ENCODE results near the gene CHST8. TPM values are rescaled to one million over a fixed set of nuclear protein-coding genes. Genes with fewer than 3 reads are reported as not detected.

The CHST8 gene
- polyA plus RNA-seq, 4 donors, result 0.07 to 0.20 (median 0.16) TPM

DNA sequence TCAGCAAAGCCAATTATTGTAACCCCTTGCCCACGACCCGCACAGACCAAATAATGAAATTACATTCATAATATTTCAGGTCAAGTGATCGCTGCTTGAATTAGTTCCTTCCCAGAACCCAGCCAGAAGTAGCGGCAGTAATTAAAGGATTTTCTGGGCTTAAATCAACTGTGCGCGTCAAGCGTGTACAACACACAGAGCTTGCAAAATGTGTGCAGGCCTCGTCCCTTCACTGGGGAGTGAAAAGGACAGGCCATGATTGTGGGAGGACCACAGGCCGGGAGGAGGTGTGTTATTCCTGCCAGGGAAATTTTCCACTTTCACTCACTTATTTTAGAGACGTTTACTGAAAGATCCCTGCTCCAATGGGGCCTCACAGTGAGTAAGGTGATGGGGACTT lies 84.9 kb downstream of the CHST8 start:
- no peak for DNase-seq (ENCODE audit: low read depth in 4 of 4, low spot score in 3 of 4)

DNA sequence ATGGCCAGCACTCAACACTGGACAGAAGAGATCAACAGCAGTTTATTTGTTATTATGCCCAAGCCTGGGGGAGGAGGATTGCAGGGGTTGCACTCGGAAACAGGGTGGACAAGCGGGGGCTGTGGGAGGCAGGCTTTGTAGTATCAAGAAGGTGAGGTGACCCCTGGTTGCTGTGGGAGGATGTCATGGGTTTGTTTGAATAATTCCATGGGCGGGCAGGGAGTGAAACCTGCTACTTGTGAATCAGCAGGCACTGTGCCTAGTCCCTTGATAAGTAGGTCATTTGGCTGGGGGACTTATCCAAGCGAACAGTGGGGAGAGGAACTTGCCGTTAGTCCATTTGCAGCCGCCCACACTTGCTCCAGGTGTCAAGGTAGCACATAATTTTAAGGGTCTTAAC lies 90.5 kb downstream of the CHST8 start:
- DNase-seq (ENCODE audit: low read depth in 4 of 4, low spot score in 3 of 4), result no peak

DNA sequence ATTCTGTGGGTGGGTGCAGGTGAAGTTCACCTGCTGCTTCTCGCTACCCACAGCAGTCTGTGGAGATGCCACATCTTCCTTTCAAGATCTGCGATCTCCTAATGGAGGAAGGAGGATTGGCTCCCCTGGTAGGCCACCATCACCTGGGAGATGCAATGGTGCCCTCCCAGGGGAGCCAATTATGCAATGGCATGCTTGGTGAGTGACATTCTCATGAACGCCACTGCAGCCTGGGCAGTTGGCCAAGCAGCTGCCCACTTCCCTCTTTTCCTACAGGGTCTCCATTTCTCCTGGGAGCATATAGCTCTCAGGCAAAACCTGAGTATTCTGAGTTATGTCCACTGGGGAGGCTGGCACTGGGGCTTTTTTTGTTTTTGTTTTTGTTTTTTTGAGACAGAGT lies 91.4 kb downstream of the CHST8 start:
- DNase-seq (ENCODE audit: low read depth in 4 of 4, low spot score in 3 of 4), result no peak

DNA sequence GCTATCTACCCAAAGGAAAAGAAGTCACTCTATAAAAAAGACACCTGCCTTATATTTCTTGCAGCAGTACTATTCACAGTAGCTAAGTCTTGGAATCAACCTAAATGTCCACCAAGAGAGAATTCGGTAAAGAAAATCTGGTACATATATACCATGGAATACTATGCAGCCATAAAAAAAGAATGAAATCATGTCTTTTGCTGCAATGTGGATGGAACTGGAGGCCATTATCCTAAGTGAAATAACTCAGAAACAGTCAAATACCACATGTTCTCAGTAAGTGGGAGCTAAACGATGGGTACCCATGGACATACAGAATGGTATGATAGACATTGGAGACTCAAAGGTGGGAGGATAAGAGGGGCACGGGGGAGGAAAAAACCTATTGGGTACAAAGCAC lies 92.4 kb downstream of the CHST8 start:
- DNase-seq (ENCODE audit: low read depth in 4 of 4, low spot score in 3 of 4), result no peak

DNA sequence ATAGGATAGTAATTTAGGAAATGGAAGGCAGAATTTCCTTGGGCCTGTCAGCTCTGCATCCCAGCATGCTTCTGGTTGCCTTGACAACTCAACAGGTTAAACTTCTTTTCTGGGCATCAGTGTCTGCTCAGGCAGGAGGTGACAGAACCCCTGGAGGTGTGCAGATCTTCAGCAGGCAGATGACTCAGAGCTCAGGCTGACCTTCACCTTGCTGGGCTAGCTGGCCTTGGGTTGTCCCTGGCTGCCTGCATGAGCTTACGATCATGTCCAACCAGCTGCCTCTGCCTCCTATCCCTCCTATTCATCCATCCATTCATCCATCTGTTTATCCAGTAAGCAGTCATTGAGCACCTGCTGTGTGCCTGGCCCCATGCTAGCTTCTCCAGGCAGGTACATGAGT lies 93.7 kb downstream of the CHST8 start:
- DNase-seq (ENCODE audit: low read depth in 4 of 4, low spot score in 3 of 4), result no peak

DNA sequence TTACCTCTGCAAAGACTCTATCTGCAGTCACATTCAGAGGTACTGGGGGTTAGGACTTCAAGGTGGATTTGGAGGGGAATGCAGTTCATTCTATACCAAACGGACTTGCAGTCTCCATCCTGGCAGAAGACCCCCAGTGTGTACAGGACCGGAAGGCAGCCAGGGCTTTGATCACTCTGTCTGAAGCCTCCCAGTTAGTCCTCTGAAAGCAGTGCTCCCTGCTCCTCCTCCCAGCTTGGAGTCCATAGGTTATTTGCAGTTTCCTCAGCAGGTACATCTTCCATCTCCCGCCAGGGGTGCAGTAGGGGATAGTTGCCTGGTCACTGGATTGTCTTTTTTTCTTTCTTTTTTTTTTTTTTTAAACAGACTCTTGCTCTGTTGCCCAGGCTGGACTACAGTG lies 96.1 kb downstream of the CHST8 start:
- no peak for DNase-seq (ENCODE audit: low read depth in 4 of 4, low spot score in 3 of 4)

DNA sequence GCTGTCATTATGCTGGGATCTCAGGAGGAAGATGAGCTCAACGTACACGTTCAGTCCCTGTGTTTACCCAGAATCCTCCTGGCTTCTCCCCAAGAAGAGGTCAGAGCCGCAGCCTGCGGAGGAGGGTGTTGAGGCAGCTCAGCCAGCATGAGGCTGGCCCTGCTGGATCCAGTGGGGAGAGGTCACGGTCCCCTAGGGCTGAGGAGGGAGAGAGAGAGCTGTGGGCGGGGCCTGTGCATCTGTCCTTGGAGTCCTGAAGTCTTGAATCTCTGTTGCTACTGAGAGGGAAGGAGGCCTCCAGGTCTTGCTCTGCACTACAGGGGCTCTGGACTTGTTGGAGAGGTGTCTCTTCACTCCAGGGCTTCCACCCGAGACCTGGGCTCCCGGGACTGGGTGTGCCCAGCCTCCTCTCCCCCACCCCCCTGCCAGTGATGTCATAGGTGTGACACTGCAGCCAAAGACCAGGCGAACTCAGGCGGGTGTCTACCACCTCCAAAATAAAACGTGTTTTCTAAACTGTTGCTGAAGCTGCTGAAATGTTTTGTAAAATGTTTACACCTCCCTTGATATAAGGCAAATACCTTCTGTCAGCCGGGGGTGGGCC lies 97.0 kb downstream of the CHST8 start:
- DNase-seq (ENCODE audit: low read depth in 4 of 4, low spot score in 3 of 4), result no peak

DNA sequence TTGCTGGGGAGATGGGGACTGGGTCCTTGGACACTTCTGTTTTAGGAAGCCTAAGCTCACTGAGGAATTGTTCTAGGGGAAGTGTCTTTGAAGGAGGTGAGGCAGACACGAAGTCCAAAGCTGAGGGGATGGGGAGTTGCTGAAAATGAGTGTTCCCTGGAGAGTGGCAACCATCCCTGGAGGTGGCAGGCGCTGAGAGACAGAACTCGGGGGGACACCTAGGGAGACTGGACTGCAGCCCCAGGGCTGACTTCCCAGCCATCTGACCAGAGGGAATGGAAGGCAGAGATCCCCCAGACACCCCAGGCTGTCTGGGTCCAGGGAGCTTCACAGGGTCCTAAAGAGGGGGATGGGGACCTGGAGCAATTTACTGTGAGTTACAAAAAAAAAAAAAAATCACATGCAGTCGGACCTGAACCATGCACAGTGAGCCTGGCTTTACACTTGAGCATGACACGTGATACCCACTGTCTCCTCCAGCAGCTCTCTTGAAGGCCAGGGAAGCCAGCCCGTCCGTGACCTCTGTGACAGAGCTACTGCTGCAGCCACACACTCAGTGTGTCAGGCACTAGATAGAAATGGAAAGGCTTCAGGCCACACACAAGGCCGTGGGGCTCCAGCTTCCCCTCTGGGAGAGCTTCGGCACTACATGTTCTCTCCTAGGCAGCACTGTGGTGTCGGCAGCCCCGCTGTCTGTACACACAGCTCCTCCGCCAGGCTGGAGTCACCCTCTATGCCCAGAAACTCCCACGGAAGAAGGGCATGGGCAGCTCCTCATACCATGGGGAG lies 97.8 kb downstream of the CHST8 start:
- DNase-seq (ENCODE audit: low read depth in 4 of 4, low spot score in 3 of 4), result peak in 1 of 4 donors; percentile 1

DNA sequence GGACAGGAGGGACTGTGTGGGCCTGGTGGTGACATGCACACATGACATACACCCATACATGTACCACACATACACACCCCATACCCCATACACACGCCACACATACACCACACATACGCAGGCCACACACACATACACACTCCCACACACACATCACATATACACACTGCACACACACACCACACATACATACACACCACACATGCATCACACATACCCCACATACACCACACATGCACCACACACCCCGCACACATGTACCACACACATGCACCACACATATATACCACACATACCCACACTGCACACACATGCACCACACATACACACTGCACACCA lies 98.4 kb downstream of the CHST8 start:
- DNase-seq (ENCODE audit: low read depth in 4 of 4, low spot score in 3 of 4), result no peak

DNA sequence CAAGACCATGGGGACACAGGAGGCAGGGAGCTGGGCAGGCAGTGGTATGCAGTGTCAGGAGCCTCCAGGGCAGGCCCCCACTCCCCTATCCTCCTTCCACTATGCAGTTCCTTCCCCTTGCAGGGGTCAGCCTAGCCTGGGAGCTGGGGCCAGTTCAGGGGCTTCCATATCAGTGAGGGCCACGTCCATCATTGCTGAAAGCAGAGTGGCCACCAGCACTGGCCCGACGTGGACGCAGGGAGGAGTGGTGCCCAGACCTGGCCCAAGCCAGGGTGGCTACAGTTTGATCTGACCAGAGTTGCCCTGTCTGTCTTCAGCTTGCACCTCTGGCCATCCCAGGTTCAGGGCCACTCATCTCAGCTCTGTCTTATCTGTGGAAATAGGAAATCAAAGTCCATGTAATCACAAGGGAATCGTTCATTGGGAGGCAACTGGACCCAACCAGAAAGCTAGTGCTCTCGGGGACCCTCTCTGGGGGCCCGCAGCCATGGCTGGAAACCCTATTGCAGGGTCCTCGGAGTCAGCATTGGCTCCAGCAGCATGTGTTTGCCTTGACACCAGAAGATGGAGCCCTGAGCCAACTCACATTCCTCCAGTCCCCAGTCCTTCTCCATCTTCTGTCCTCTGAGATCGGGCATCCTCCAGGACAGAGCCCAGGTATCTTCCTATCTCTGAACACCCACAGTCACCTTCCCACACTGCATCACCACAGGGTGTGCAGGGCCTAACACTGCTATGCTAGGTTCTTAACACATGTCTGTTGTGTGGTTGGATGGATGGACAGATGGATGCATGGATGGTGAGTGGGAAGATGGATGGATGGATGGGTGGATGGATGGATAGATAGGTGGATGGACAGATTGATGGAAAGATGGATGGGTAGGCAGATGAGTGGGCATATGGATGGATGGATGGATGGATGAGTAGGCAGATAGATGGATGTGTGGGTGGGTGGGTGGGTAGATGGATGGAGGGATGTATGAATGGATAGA lies 99.2 kb downstream of the CHST8 start:
- no peak for DNase-seq (ENCODE audit: low read depth in 4 of 4, low spot score in 3 of 4)

DNA sequence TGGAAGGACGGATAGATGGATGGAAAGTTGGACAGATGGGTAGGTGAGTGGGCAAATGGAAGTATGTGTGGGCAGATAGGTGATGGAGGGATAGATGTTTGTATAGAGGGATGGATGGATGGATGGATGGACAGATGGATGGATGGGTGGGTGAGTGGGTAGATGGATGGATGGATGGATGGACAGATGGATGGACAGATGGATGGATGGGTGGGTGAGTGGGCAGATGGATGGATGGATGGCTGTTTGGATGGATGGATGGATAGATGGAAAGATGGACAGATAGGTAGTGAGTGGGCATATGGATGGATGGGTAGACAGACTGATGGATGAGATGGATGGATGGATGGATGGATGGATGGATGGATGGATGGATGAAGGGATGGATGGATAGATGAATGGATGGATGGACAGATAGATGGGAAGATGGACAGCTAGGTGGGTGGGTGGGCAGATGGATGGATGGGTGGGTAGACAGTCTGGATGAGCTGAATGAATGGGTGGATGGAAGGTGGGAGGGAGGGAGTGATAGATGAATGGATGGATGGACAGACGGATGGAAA lies 100.1 kb downstream of the CHST8 start:
- DNase-seq (ENCODE audit: low read depth in 4 of 4, low spot score in 3 of 4), result no peak

DNA sequence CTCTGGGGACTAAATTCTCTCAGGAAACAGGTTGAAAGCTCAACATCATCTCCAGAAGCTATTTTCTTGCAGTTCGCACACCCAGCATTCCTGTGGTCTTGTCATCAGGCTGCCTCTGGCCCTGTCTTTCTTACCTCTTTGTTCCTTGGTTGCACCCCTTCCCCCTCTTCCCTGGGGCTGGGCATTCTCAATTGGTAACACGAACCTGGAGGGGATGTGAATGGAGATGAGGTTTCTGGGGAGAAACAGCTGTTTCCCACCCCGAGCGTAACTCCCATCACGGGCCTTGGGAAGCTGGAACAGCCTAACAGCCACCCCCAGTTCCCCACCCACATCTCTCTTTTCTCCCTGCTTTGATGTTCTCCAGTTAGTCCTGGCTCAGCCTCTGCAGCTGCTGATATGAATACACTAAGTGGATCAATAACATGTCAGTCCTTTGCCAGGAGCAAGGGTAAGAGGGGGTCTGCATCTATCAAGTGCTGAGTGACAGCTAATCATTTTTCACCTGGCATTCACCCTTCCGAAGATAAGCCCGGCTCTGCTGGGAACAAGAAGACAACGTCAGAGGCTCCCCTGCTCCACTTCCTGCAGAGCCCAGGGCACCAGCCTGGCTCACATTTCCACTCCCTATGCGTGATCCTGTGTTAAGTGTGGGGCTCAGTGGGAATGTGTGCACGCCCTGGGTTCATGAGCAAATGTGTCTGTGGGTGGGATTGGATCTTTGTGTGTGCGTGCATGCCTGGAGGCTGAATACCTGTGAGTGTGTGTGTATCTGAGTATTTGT lies 100.9 kb downstream of the CHST8 start:
- DNase-seq (ENCODE audit: low read depth in 4 of 4, low spot score in 3 of 4), result no peak

DNA sequence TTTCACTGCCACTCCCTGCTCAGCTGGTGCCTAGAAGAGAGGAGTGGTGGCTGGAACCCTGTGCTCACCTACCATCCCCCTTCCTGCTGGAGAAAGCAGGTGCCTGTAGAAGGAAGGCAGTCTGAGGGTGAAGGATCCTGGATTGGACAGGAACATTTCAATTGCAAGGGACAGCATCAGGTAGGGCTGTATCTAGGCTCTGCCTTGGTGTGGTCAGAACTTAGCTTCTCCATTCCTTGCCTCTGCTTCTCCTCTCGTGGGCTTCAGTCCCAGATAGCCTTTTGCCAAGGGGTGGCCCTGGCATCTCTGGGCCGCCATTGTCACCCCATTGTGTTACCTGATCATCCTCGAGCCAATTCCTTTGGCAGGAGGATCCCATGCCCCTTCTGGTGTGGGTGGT lies 101.8 kb downstream of the CHST8 start:
- DNase-seq (ENCODE audit: low read depth in 4 of 4, low spot score in 3 of 4), result no peak

DNA sequence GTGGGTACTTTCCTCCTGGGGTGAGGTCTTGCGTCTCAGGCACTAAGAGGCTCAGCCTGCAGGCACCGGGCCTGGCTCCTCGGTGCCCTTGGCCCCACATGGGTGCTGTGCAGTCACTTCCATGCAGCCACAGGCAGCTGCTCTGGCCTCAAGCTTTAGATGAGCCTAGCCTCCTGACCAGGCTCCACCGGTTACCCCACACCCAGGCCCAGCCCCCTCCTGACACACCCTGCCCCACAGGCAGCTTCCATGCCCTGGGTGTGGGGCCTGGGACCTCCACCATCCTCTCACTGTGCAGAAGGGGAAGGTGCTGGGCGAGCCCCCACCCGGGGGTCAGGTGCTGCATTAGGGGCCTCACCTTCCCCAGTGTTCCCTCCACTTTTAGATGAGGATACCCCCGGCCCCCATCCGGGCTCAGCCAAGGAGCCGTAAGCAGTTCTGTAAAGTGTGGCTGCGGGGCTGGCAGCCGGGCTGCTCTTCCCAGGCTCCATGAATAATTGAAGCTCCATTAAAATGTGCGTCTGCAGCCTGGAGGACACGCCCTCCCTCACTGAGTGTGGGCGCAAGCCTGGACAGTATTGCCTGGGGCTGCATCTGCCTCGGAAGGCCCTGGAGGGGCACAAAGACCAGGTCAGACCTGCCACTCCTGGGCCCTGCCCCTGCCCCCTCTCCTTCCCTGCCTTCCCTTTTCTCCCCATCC lies 102.4 kb downstream of the CHST8 start:
- no peak for DNase-seq (ENCODE audit: low read depth in 4 of 4, low spot score in 3 of 4)

DNA sequence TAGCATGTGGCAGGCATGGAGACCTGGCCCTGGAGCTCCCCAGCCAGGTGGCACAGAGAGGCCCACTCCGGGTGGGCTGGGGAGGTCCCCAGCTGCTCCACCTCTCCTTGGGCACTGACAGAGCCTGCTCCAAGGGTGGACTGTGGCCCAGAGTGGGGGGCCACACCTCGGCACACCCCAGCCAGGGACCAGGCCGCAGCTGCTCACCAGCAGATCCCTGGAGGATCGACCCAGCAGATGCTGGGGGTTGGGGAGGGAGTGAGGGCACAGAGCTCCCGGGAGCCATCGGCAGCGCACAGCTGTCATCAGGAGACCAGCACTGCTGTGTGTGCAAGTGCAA lies 102.9 kb downstream of the CHST8 start:
- no peak for DNase-seq (ENCODE audit: low read depth in 4 of 4, low spot score in 3 of 4)

DNA sequence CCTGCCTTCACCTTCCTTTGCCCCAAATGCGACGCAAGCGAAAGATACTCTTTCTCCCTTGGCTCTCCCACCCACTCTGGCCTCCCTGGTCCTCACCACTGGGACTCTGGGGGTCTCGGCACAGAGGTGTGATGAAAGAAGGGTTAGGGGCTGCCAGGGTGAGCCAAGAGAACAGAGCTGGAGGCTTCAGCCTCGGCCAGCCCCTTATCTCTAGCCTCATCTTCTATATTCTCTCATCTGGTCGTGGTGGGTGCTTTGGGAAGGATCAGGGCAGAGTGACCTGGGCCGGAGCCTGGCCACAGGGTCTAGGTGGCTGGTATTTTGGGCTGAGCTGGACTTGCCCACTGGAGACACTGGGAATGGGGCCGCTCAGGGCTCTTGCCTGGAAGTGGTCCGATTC lies 103.8 kb downstream of the CHST8 start:
- no peak for DNase-seq (ENCODE audit: low read depth in 4 of 4, low spot score in 3 of 4)

DNA sequence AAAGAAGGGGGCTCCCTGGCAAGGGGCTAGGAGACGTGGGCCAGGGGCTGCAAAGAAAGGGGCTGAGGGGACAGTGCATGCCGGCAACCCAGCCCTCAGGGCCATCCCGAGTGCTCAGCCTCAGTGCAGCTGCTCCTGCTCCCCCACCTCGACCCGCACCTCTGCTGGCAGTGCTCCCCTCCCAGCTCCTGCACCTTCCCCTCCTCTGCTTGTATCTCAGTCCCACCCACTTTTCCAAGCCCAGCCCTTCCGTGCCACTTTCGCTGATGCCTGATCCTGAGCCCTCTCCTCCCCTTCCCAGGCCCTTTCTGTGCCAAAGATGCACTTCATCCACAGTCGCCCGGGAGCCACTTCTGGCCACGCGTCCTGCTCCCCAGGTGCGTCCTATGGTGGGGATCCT lies 105.0 kb downstream of the CHST8 start:
- DNase-seq (ENCODE audit: low read depth in 4 of 4, low spot score in 3 of 4), result no peak

DNA sequence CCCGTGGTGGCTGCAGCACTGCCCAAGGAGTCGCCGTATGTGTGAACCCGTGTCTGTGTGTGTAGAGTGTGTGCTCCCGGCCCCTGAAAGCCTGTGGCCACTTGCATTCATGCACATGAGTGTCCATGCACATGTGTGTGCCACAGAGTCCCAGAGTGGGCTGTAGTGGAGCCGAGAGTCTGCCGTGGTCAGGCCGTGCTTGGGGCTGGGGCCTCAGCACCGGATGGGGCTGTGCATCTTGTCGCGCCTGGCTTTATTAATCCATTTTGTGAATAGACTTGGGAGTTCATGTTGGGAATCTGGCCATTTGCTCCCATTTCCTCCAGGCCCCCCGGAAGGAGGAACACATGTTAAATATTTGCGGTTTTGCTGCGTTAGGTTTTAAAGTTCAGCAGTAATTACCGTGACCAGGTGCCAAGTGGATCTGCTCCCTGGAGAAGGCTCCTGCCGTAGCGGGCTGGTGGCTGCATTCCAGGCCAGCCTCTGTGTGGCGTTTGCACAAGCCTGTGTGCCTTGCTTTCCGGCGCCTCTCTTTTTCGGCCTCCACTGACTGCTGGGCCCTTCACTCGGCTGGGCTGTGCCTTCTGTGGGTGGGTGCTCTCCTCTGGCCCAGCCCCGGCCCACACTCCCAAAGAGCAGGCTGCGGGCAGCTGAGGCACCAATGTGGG lies 105.7 kb downstream of the CHST8 start:
- DNase-seq (ENCODE audit: low read depth in 4 of 4, low spot score in 3 of 4), result no peak

DNA sequence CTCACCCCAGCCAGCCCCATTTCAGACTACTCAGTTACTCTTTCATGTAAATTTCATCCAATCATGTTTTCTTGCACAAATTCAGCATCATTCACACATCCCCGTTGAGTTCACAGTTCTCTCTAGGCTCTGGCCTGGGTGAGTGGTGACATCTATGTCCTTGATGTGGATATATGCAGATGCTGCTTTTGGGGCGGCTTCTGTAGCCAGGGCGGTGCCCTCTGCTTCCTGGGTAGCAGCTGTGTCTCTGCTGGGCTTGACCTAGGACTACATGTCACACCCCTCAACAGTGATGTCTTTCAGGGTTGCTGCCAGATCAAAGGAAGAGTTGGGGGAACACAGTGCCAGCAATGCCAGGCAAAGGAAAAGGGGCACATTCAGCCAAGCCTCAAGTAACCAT lies 106.4 kb downstream of the CHST8 start:
- no peak for DNase-seq (ENCODE audit: low read depth in 4 of 4, low spot score in 3 of 4)

Data from left renal pelvis (tissue), 4 donors.